Natural killer cell (primary cell): ENCODE results near the gene GALNT2. TPM values are rescaled to one million over a fixed set of nuclear protein-coding genes. Genes with fewer than 3 reads are reported as not detected.

Experiments
- ATAC-seq, 3 donors: fragments of 150-1000 bp in 2 of 3; fragments of 200-7000 bp in 1 of 3; cut with Tn5 transposase; 1 replicate in 1 of 3; 2 replicates in 2 of 3; pipeline ENCODE4 v1.10.0; 2021; ENCODE audit warnings: mild to moderate bottlenecking in 2 of 3, moderate library complexity in 2 of 3
- DNase-seq, 2 donors: peaks; one replicate each; pipeline versions ENCODE4 v3.0.0 to v3.0.0-alpha.2; 2013 to 2021; ENCODE audit warnings: mixed read lengths in 1 of 2
- H3K27ac ChIP-seq: one replicate; pipeline ENCODE4 v1.5.1; 2013; ENCODE audit warnings: mild to moderate bottlenecking, low read length
- H3K27me3 ChIP-seq: one replicate; pipeline ENCODE4 v1.6.1; 2013; ENCODE audit warnings: low read length; ENCODE audit not compliant: control insufficient read depth, insufficient read depth
- H3K36me3 ChIP-seq: one replicate; pipeline ENCODE4 v1.6.1; 2013; ENCODE audit warnings: low read length; ENCODE audit not compliant: control insufficient read depth, insufficient read depth
- H3K4me1 ChIP-seq: one replicate; pipeline ENCODE4 v1.6.1; 2013; ENCODE audit warnings: low read length; ENCODE audit not compliant: control insufficient read depth, insufficient read depth
- H3K4me3 ChIP-seq: one replicate; pipeline ENCODE4 v1.5.1; 2013; ENCODE audit warnings: low read length
- H3K9me3 ChIP-seq: one replicate; pipeline ENCODE4 v1.6.1; 2013; ENCODE audit warnings: low read length; ENCODE audit not compliant: control insufficient read depth, insufficient read depth
- H3K27ac Mint-ChIP-seq, 2 donors: one replicate each; pipeline ENCODE4 v1.8.0; 2022; ENCODE audit warnings: mild to moderate bottlenecking in 2 of 2, mixed read lengths in 2 of 2, moderate library complexity in 1 of 2
- H3K27me3 Mint-ChIP-seq, 2 donors: one replicate each; pipeline ENCODE4 v1.8.0; 2022; ENCODE audit warnings: low read depth in 2 of 2, mixed read lengths in 2 of 2
- H3K36me3 Mint-ChIP-seq: one replicate; pipeline ENCODE4 v1.8.0; 2022; ENCODE audit warnings: mixed read lengths
- H3K4me1 Mint-ChIP-seq, 2 donors: one replicate each; pipeline ENCODE4 v1.8.0; 2022; ENCODE audit warnings: mixed read lengths in 2 of 2
- H3K4me3 Mint-ChIP-seq: one replicate; pipeline ENCODE4 v1.8.0; 2022; ENCODE audit warnings: mild to moderate bottlenecking, moderate library complexity, mixed read lengths
- H3K9me3 Mint-ChIP-seq, 2 donors: one replicate each; pipeline ENCODE4 v1.8.0; 2022; ENCODE audit warnings: mixed read lengths in 2 of 2
- WGBS: methylation state at CpG from one replicate; pipeline ENCODE4 v1.1.7; 2013; ENCODE audit warnings: missing lambda C conversion rate; ENCODE audit not compliant: insufficient coverage; 5-methylcytosine and 5-hydroxymethylcytosine counted together
- intact Hi-C: fragments of 100-400 bp; cut with micrococcal nuclease; formaldehyde crosslinking; loops from one replicate; pipeline ENCODE4 v1.14.2; 2022
- total RNA-seq, 4 donors: library from RNA; stranded (reverse); fragments of 120-200 nt in 1 of 4; gene quantifications; one replicate each; pipeline versions ENCODE4 v1.2.3 to v1.2.4, GENCODE V29; 2013 to 2022
- TF ChIP-seq, protein P1 (sequence below): fragments of 200-600 bp; IDR thresholded peaks from one replicate; pipeline ENCODE4 v1.8.0; 2022; ENCODE audit warnings: antibody characterized with exemption

GALNT2 gene
- total RNA-seq, 3 donors from 2014 or later (not counting 1 experiment from before 2014, with no cell fraction given): 31.2 to 53.6 (median 47.3) TPM

DNA sequence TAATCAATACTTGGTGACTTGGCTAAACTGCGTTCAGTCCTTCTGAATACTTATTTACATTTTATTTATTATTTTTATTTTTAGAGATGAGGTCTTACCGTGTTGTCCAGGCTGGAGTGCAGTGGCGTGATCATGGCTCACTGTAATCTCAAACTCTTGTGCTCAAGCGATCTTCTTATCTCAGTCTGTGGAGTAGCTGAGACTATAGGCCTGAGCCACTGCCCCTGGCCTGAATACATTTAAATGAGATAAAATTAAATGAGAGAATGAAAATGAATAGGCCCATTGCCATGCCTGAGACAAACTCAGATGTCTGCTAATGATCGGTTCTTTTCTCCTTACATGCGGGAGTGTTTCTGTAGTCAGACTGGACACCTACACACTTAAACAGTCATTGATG lies 86.0 kb downstream of the GALNT2 start:
- 94% methylated on average over 5 of the region's 6 CpGs for WGBS
- TF ChIP-seq, protein P1, sequence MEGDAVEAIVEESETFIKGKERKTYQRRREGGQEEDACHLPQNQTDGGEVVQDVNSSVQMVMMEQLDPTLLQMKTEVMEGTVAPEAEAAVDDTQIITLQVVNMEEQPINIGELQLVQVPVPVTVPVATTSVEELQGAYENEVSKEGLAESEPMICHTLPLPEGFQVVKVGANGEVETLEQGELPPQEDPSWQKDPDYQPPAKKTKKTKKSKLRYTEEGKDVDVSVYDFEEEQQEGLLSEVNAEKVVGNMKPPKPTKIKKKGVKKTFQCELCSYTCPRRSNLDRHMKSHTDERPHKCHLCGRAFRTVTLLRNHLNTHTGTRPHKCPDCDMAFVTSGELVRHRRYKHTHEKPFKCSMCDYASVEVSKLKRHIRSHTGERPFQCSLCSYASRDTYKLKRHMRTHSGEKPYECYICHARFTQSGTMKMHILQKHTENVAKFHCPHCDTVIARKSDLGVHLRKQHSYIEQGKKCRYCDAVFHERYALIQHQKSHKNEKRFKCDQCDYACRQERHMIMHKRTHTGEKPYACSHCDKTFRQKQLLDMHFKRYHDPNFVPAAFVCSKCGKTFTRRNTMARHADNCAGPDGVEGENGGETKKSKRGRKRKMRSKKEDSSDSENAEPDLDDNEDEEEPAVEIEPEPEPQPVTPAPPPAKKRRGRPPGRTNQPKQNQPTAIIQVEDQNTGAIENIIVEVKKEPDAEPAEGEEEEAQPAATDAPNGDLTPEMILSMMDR: no peak
- Histone ChIP-seq H3K27ac (no peak overlapping the region), H3K27me3 (no peaks in the 10 kb centered on the region), H3K9me3 (no peaks in the 10 kb centered on the region), H3K4me3 (no peak overlapping the region), H3K36me3 (no peaks in the 10 kb centered on the region), H3K4me1 (peaks cover 25% of the 10 kb centered on the region)
- Mint-ChIP-seq H3K36me3 (no peaks in the 10 kb centered on the region), H3K9me3 (no peaks in the 10 kb centered on the region), H3K4me3 (no peak overlapping the region), H3K27me3 (no peaks in the 10 kb centered on the region), H3K4me1 (peaks cover 56 to 59% of the 10 kb centered on the region in 2 donors), H3K27ac (no peak overlapping the region)
- ATAC-seq: no peak
- DNase-seq: no peak
- intact Hi-C loops: no loop called here

DNA sequence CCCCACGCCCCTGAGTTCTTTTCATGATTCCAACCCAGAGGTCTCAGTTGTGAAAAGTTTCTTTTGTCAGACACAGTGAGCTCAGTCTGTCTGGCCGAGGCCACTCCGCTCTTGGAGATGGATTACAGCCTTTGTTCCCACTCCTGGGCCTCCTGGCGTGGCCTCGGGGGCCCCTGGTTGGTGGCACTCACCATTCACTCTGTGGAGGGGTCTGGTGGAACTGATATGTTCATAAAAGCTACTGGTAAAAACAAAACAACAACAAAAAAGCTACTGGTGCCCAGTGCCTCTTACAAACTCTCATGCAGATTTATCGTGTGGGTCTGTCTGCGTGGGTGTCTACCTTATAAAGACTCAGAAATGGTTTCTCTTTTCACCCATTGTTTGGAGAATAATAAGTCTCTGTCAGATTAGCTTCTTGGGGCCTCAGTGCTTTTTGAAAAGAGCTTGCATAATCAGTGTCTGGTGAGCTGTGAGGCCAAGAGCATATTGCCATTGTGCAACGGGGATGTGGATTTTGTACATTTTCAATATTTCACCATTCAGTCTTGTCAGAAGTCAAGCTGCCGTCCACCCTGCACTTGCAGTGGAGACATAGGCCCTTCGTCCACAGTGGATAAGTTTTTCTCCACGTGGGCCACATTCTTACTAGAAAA lies 86.7 kb downstream of the GALNT2 start:
- no peak for DNase-seq
- Histone ChIP-seq H3K4me3 (no peak overlapping the region), H3K27ac (no peak overlapping the region), H3K4me1 (peaks cover 25% of the 10 kb centered on the region), H3K9me3 (no peaks in the 10 kb centered on the region), H3K36me3 (no peaks in the 10 kb centered on the region), H3K27me3 (no peaks in the 10 kb centered on the region)
- Mint-ChIP-seq H3K9me3 (no peaks in the 10 kb centered on the region), H3K4me3 (no peak overlapping the region), H3K36me3 (no peaks in the 10 kb centered on the region), H3K27me3 (no peaks in the 10 kb centered on the region), H3K4me1 (peaks cover 55 to 64% of the 10 kb centered on the region in 2 donors), H3K27ac (no peak overlapping the region)
- TF ChIP-seq, protein P1: no peak
- WGBS: 91% methylated on average over 11 of the region's 11 CpGs
- no peak for ATAC-seq
- intact Hi-C loops: no loop called here

DNA sequence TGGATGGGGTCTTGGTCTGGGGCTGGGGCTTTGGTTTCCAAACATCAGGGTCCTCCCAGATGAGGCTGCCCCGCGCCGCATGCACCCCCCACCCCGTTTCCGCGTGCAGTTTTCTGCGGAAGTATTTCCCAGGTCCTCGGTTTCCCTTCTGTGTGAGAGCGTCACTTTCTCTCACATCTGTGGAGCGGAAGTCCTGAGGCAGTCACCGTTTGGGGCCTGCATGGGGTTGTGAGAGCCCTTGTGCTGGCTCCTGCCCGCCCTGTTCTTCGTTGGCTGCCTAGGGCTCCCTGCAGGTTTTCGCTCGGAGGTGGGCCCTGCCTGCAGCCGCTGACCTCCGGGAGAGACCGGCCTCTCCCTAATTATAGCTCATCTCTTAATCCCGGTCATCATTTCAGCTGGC lies 88.0 kb downstream of the GALNT2 start:
- Mint-ChIP-seq H3K27me3 (no peaks in the 10 kb centered on the region), H3K9me3 (no peaks in the 10 kb centered on the region), H3K36me3 (no peaks in the 10 kb centered on the region), H3K27ac (peak overlapping the region in 1 of 2 donors; percentile 27), H3K4me1 (peaks cover 55 to 61% of the 10 kb centered on the region in 2 donors), H3K4me3 (no peak overlapping the region)
- TF ChIP-seq, protein P1: no peak
- WGBS: 96% methylated on average over 19 of the region's 19 CpGs
- Histone ChIP-seq H3K9me3 (no peaks in the 10 kb centered on the region), H3K27ac (no peak overlapping the region), H3K36me3 (no peaks in the 10 kb centered on the region), H3K4me1 (peaks cover 13% of the 10 kb centered on the region), H3K27me3 (no peaks in the 10 kb centered on the region), H3K4me3 (no peak overlapping the region)
- DNase-seq (no peak), ATAC-seq (no peak)
- intact Hi-C loops: no loop called here

DNA sequence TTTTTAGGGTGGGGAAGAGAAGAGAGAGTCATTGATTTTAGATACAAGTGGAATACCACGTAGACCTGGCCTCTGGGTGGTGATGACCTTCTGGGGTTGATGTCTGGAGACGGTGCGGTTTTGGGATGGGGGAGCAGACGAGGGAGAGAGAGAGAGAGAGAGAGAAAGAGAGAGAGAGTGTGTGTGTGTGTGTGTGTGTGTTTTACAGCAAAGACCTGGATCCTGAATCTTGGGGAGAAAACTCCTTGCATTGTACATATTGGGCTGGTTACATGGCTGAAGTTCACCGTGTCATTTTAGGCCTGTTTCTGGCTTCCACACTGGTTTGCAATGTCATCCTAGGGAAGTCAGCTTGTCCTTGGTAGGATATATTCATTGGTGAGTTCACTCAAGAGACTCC lies 89.0 kb downstream of the GALNT2 start:
- DNase-seq: no peak
- TF ChIP-seq, protein P1: no peak
- WGBS: 78% methylated on average over 4 of the region's 5 CpGs
- Mint-ChIP-seq H3K27me3 (no peaks in the 10 kb centered on the region), H3K27ac (no peak overlapping the region), H3K4me3 (no peak overlapping the region), H3K4me1 (peaks cover 52 to 58% of the 10 kb centered on the region in 2 donors), H3K36me3 (no peaks in the 10 kb centered on the region), H3K9me3 (no peaks in the 10 kb centered on the region)
- H3K27ac ChIP-seq: no peak overlapping the region
- intact Hi-C loops: no loop called here
- H3K36me3 ChIP-seq: no peaks in the 10 kb centered on the region
- H3K27me3 ChIP-seq: no peaks in the 10 kb centered on the region
- H3K4me3 ChIP-seq: no peak overlapping the region
- peaks cover 4% of the 10 kb centered on the region for H3K4me1 ChIP-seq
- H3K9me3 ChIP-seq: no peaks in the 10 kb centered on the region
- no peak for ATAC-seq
